ENCODE measurements around the gene PDILT.

DNA sequence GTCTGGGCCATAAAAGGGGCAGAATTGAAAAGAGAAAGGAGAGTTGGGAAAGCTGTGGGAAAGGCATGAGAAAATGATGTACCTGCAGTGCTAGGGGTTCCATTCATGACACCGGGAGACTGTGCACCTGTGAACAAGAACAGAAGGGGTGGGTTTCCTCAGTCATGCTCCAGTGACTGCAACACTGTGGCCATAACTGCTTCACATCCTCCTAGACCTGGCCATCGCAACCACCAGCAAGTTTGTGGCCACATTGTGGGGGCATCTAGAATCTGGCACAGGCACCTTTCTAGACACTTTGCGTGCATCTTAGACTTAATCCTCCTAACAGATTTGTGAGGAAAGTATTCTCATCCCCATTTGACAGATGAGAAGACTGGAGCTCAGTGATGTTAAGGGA, 90.0 kb downstream of the PDILT start:
- TF ChIP-seq SP4 (IDR thresholded peaks at IDR 0.05; ENCODE audit: low read length): no peak
- no peak for TF ChIP-seq POLR2A (IDR thresholded peaks at IDR 0.05; ENCODE audit: control extremely low read depth in 1 of 2, low read depth in 2 of 2, low read length in 2 of 2)
- TF ChIP-seq JUND (IDR thresholded peaks at IDR 0.05; ENCODE audit: low read length): no peak
- no peak for TF ChIP-seq CBX5 (IDR thresholded peaks at IDR 0.05; ENCODE audit: low read depth, low read length)
- no peak for TF ChIP-seq CTCF (IDR thresholded peaks at IDR 0.05; ENCODE audit: control extremely low read depth in 1 of 3, insufficient read depth in 1 of 3, low read depth in 1 of 3, low read length in 3 of 3)
- no peak for TF ChIP-seq USF2 (IDR thresholded peaks at IDR 0.05; ENCODE audit: low read length)
- no peak for TF ChIP-seq KDM5A (IDR thresholded peaks at IDR 0.05; ENCODE audit: low read length)
- no peak for TF ChIP-seq POLR2AphosphoS5 (IDR thresholded peaks at IDR 0.05; ENCODE audit: low read depth, low read length)
- no peak for TF ChIP-seq KDM1A (IDR thresholded peaks at IDR 0.05; ENCODE audit: borderline replicate concordance, low read length)
- no peak for TF ChIP-seq SIX5 (IDR thresholded peaks at IDR 0.05; ENCODE audit: low read depth, low read length)
- TF ChIP-seq ASH2L (IDR thresholded peaks at IDR 0.05; ENCODE audit: low read length): no peak

Measured in H1 (cell line).